Measurements from ENCODE around the gene LPGAT1.

The LPGAT1 gene

GRCh38 chr1:211827051-211827450 lies 3.5 kb downstream of the LPGAT1 start:
- DNase-seq = no peak

GRCh38 chr1:211825980-211826379 lies 4.6 kb downstream of the LPGAT1 start:
- no peak for DNase-seq

- DNase-seq = no peak
Measured at GRCh38 chr1:211822677-211823407, 7.7 kb downstream of the LPGAT1 start.

- no peak for DNase-seq
Measured at GRCh38 chr1:211816586-211816985, 14.0 kb downstream of the LPGAT1 start.

- DNase-seq = no peak
Measured at GRCh38 chr1:211814313-211814712, 16.2 kb downstream of the LPGAT1 start.

- DNase-seq = no peak
Measured at GRCh38 chr1:211813590-211813989, 17.0 kb downstream of the LPGAT1 start.

GRCh38 chr1:211812584-211812983 lies 18.0 kb downstream of the LPGAT1 start:
- no peak for DNase-seq

- no peak for DNase-seq
Measured at GRCh38 chr1:211811848-211812247, 18.7 kb downstream of the LPGAT1 start.

- DNase-seq = no peak
Measured at GRCh38 chr1:211811126-211811525, 19.4 kb downstream of the LPGAT1 start.

- DNase-seq = no peak
Measured at GRCh38 chr1:211808475-211808874, 22.1 kb downstream of the LPGAT1 start.

- DNase-seq = no peak
Measured at GRCh38 chr1:211804915-211805314, 25.6 kb downstream of the LPGAT1 start.

GRCh38 chr1:211800925-211801607 lies 29.5 kb downstream of the LPGAT1 start:
- no peak for DNase-seq

- no peak for DNase-seq
Measured at GRCh38 chr1:211797994-211798393, 32.6 kb downstream of the LPGAT1 start.

- DNase-seq = no peak
Measured at GRCh38 chr1:211791979-211792378, 38.6 kb downstream of the LPGAT1 start.

GRCh38 chr1:211789641-211790464 lies 40.7 kb downstream of the LPGAT1 start:
- DNase-seq = no peak

- no peak for DNase-seq
Measured at GRCh38 chr1:211788626-211789025, 41.9 kb downstream of the LPGAT1 start.

GRCh38 chr1:211783897-211784296 lies 46.7 kb downstream of the LPGAT1 start:
- no peak for DNase-seq

GRCh38 chr1:211783266-211783665 lies 47.3 kb downstream of the LPGAT1 start:
- DNase-seq = no peak

- no peak for DNase-seq
Measured at GRCh38 chr1:211781260-211781659, 49.3 kb downstream of the LPGAT1 start.

GRCh38 chr1:211775170-211775569 lies 55.4 kb downstream of the LPGAT1 start:
- no peak for DNase-seq

- DNase-seq = no peak
Measured at GRCh38 chr1:211764701-211765100, 65.9 kb downstream of the LPGAT1 start.

- no peak for DNase-seq
Measured at GRCh38 chr1:211762206-211762605, 68.4 kb downstream of the LPGAT1 start.

GRCh38 chr1:211761400-211761799 lies 69.2 kb downstream of the LPGAT1 start:
- no peak for DNase-seq
